SH-SY5Y (cell line): ENCODE results near the gene C2CD5.

Experiments
- GATA2 ChIP-seq: IDR thresholded peaks from 2 replicates; pipeline ENCODE4 v1.6.1; 2011; ENCODE audit warnings: mild to moderate bottlenecking, low read depth, low read length
- GATA3 ChIP-seq: IDR thresholded peaks from 2 replicates; pipeline ENCODE4 v1.6.1; 2011; ENCODE audit warnings: low read depth, mild to moderate bottlenecking, low read length, moderate library complexity

GRCh38 chr12:22458298-22458937 lies 85.9 kb downstream of the C2CD5 start:
- TF ChIP-seq GATA3 (no peak), GATA2 (no peak)
